H1 (cell line): Measurements from ENCODE around the gene GAS2L1. TPM values are rescaled to one million over a fixed set of nuclear protein-coding genes. Genes with fewer than 3 reads are reported as not detected.
A peak's percentile ranks its signal among the peaks of the same experiment; 100 is the strongest.

Source experiments
- CTCF ChIA-PET: fragments of 300-600 bp; sonication (Branson Sonifier 250); formaldehyde crosslinking; loops from one replicate; lab custom pipeline; 2021; ENCODE audit not compliant: partially characterized antibody; lab: Charles Lee
- POLR2A ChIA-PET: fragments of 300-600 bp; sonication (Branson Sonifier 250); formaldehyde crosslinking; loops from one replicate; lab custom pipeline; 2021; ENCODE audit warnings: inconsistent platforms; ENCODE audit not compliant: partially characterized antibody; lab: Charles Lee
- DNase-seq, 2 experiments: peaks; one replicate each; pipeline versions ENCODE4 v3.0.0 to v3.0.0-alpha.2; 2010 to 2022; ENCODE audit warnings: low spot score in 2 of 2, low read depth in 1 of 2, mixed read lengths in 1 of 2
- FAIRE-seq: peaks from 2 replicates; lab custom pipeline; 2011; peaks lifted over from hg19 to GRCh38; lab: Jason Lieb, UNC
- H2AFZ ChIP-seq: 2 replicates; pipeline ENCODE4 v1.8.1; 2012; ENCODE audit warnings: low read length, inconsistent platforms
- H2AK5ac ChIP-seq: 2 replicates; pipeline ENCODE4 v1.6.1; 2013; ENCODE audit warnings: low read depth, low read length
- H2BK120ac ChIP-seq: replicated peaks from 2 replicates; pipeline ENCODE3; 2013; ENCODE audit warnings: low read depth, low read length, inconsistent platforms
- H2BK12ac ChIP-seq: 2 replicates; pipeline ENCODE4 v1.6.1; 2013; ENCODE audit warnings: low read depth, low read length
- H2BK15ac ChIP-seq: 2 replicates; pipeline ENCODE4 v1.6.1; 2013; ENCODE audit warnings: low read length
- H2BK20ac ChIP-seq: 2 replicates; pipeline ENCODE4 v1.6.1; 2013; ENCODE audit warnings: low read length
- H2BK5ac ChIP-seq: 2 replicates; pipeline ENCODE4 v1.6.1; 2013; ENCODE audit warnings: low read depth, low read length
- H3K14ac ChIP-seq: 2 replicates; pipeline ENCODE4 v1.6.1; 2013; ENCODE audit warnings: inconsistent platforms; ENCODE audit not compliant: insufficient read length
- H3K18ac ChIP-seq: 2 replicates; pipeline ENCODE4 v1.6.1; 2013; ENCODE audit warnings: low read length; ENCODE audit errors: extremely low read depth
- H3K23ac ChIP-seq: 2 replicates; pipeline ENCODE4 v1.6.1; 2013; ENCODE audit warnings: inconsistent platforms; ENCODE audit not compliant: insufficient read length
- H3K23me2 ChIP-seq: 2 replicates; pipeline ENCODE4 v1.6.1; 2013; ENCODE audit warnings: low read depth, low read length
- H3K27ac ChIP-seq: 2 replicates; pipeline ENCODE4 v1.6.1; 2011; ENCODE audit warnings: low read depth, low read length, inconsistent platforms
- H3K27me3 ChIP-seq, 4 experiments: replicated peaks in 1 of 4; 1 replicate in 1 of 4; 2 replicates in 3 of 4; pipeline versions ENCODE4 v1.6.1 to v1.8.1; 2011 to 2013; ENCODE audit warnings: low read length in 3 of 4, mild to moderate bottlenecking in 3 of 4, inconsistent platforms in 2 of 4, mixed read lengths in 2 of 4, moderate library complexity in 1 of 4; ENCODE audit not compliant: control insufficient read depth in 3 of 4, insufficient read depth in 3 of 4; ENCODE audit errors: extremely low read depth in 1 of 4
- H3K36me3 ChIP-seq, 4 experiments: 2 replicates each; pipeline versions ENCODE4 v1.6.1 to v1.8.1; 2011 to 2013; ENCODE audit warnings: mild to moderate bottlenecking in 4 of 4, low read length in 3 of 4, moderate library complexity in 2 of 4, control low read depth in 1 of 4, inconsistent platforms in 1 of 4; ENCODE audit not compliant: insufficient read depth in 4 of 4, control insufficient read depth in 2 of 4
- H3K4ac ChIP-seq: replicated peaks from 2 replicates; pipeline ENCODE3; 2013; ENCODE audit warnings: low read length, low read depth, mixed read lengths, inconsistent platforms; ENCODE audit not compliant: insufficient read length
- H3K4me1 ChIP-seq, 4 experiments: replicated peaks in 1 of 4; 1 replicate in 1 of 4; 2 replicates in 3 of 4; pipeline versions ENCODE4 v1.6.1 to v1.8.1; 2011 to 2013; ENCODE audit warnings: low read length in 3 of 4, inconsistent platforms in 2 of 4, mixed read lengths in 1 of 4; ENCODE audit not compliant: insufficient read depth in 4 of 4, control insufficient read depth in 3 of 4
- H3K4me2 ChIP-seq, 2 experiments: 2 replicates each; pipeline versions ENCODE4 v1.6.1 to v1.8.1; 2011 to 2013; ENCODE audit warnings: low read depth in 2 of 2, low read length in 2 of 2, control low read depth in 1 of 2, inconsistent platforms in 1 of 2, mild to moderate bottlenecking in 1 of 2; ENCODE audit not compliant: insufficient read depth in 1 of 2
- H3K4me3 ChIP-seq, 4 experiments: fragments of 200-600, 300-600 bp in 1 of 4; sonication (generic), shearing (Covaris generic), sonication (Bioruptor Twin) in 1 of 4; 2 replicates each; pipeline versions ENCODE4 v1.5.1 to v1.8.1; 2011 to 2016; ENCODE audit warnings: low read length in 4 of 4, low read depth in 3 of 4, control low read depth in 2 of 4, inconsistent platforms in 2 of 4, mild to moderate bottlenecking in 2 of 4, mixed read lengths in 1 of 4, moderate library complexity in 1 of 4; ENCODE audit not compliant: insufficient read depth in 2 of 4; ENCODE audit errors: extremely low read depth in 1 of 4
- H3K56ac ChIP-seq: replicated peaks from 2 replicates; pipeline ENCODE3; 2013; ENCODE audit warnings: low read depth, mild to moderate bottlenecking, mixed read lengths, low read length, inconsistent platforms; ENCODE audit not compliant: insufficient read length
- H3K79me1 ChIP-seq: 2 replicates; pipeline ENCODE4 v1.6.1; 2013; ENCODE audit warnings: low read depth, low read length, control low read depth
- H3K79me2 ChIP-seq, 2 experiments: 2 replicates each; pipeline versions ENCODE4 v1.6.1 to v1.8.1; 2012 to 2013; ENCODE audit warnings: low read length in 2 of 2, mild to moderate bottlenecking in 2 of 2, inconsistent platforms in 1 of 2; ENCODE audit not compliant: insufficient read depth in 2 of 2, control insufficient read depth in 1 of 2
- H3K9ac ChIP-seq, 4 experiments: replicated peaks in 1 of 4; 1 replicate in 1 of 4; 2 replicates in 3 of 4; pipeline versions ENCODE4 v1.6.1 to v1.8.1; 2011 to 2013; ENCODE audit warnings: low read depth in 3 of 4, low read length in 3 of 4, control low read depth in 2 of 4, mild to moderate bottlenecking in 2 of 4, moderate library complexity in 2 of 4, inconsistent platforms in 1 of 4; ENCODE audit errors: extremely low read depth in 1 of 4
- H3K9me3 ChIP-seq, 2 experiments: 2 replicates each; pipeline versions ENCODE4 v1.6.1 to v1.8.1; 2012 to 2013; ENCODE audit warnings: mild to moderate bottlenecking in 2 of 2, moderate library complexity in 2 of 2, control low read depth in 1 of 2, inconsistent platforms in 1 of 2, low read depth in 1 of 2, low read length in 1 of 2, mixed read lengths in 1 of 2; ENCODE audit not compliant: insufficient read depth in 2 of 2
- H4K20me1 ChIP-seq, 2 experiments: replicated peaks in 1 of 2; 2 replicates each; pipeline versions ENCODE3 to v1.8.1; 2011 to 2013; ENCODE audit warnings: inconsistent platforms in 2 of 2, low read length in 2 of 2, mild to moderate bottlenecking in 1 of 2; ENCODE audit not compliant: insufficient read depth in 2 of 2, control insufficient read depth in 1 of 2
- H4K5ac ChIP-seq: 2 replicates; pipeline ENCODE4 v1.6.1; 2013; ENCODE audit warnings: low read length, low read depth, mixed read lengths, inconsistent platforms; ENCODE audit not compliant: insufficient read length
- H4K8ac ChIP-seq: 2 replicates; pipeline ENCODE4 v1.8.0; 2013; ENCODE audit warnings: mild to moderate bottlenecking, moderate library complexity, low read length, inconsistent platforms; ENCODE audit not compliant: insufficient read depth; ENCODE audit errors: extremely low read depth
- H4K91ac ChIP-seq: replicated peaks from 2 replicates; pipeline ENCODE3; 2013; ENCODE audit warnings: low read length, mixed read lengths, inconsistent platforms; ENCODE audit not compliant: insufficient read length
- JUN ChIP-seq: IDR thresholded peaks from 2 replicates; pipeline ENCODE4 v1.6.1; 2011; ENCODE audit warnings: low read depth, mild to moderate bottlenecking, improper control_type of control experiment, low read length
- KDM1A ChIP-seq: fragments of 200-600, 300-600 bp; sonication (generic); IDR thresholded peaks from 2 replicates; pipeline ENCODE4 v1.7.1; 2016; ENCODE audit warnings: mild to moderate bottlenecking, low read length, borderline replicate concordance
- POLR2A ChIP-seq, 2 experiments: IDR thresholded peaks; 1 replicate in 1 of 2; 2 replicates in 1 of 2; pipeline ENCODE4 v1.6.1; 2011; ENCODE audit warnings: low read depth in 2 of 2, low read length in 2 of 2, mild to moderate bottlenecking in 2 of 2; ENCODE audit errors: control extremely low read depth in 1 of 2
- RAD21 ChIP-seq, 2 experiments: IDR thresholded peaks in 1 of 2; conservative IDR thresholded peaks in 1 of 2; 2 replicates each; pipeline ENCODE4 v1.6.1; 2011; ENCODE audit warnings: low read depth in 2 of 2, low read length in 2 of 2, improper control_type of control experiment in 1 of 2, inconsistent platforms in 1 of 2, mild to moderate bottlenecking in 1 of 2, moderate library complexity in 1 of 2
- RBBP5 ChIP-seq: IDR thresholded peaks from 2 replicates; pipeline ENCODE4 v1.7.1; 2012; ENCODE audit warnings: low read depth, mild to moderate bottlenecking, inconsistent platforms, low read length, moderate library complexity, borderline replicate concordance
- WGBS, 2 experiments: shearing (Covaris generic) in 1 of 2; methylation state at CpG; one replicate each; pipeline versions ENCODE4 v1.1.6 to v1.1.7; 2013 to 2015; ENCODE audit warnings: low lambda C conversion rate in 2 of 2, mixed read lengths in 2 of 2, inconsistent platforms in 1 of 2, low coverage in 1 of 2, missing lambda C conversion rate in 1 of 2; ENCODE audit not compliant: insufficient replicate concordance in 2 of 2, insufficient coverage in 1 of 2, insufficient read length in 1 of 2; ENCODE audit errors: extremely low coverage in 1 of 2, missing lambda C conversion rate in 1 of 2; 5-methylcytosine and 5-hydroxymethylcytosine counted together
- polyA plus RNA-seq, 7 experiments: library from polyadenylated mRNA; depleted of rRNA in 3 of 7; stranded (reverse) in 5 of 7; unstranded in 2 of 7; fragments of >200 nt in 5 of 7; fragments of 200-250 nt in 2 of 7; gene quantifications; 1 replicate in 5 of 7; 2 replicates in 1 of 7; 4 replicates in 1 of 7; pipeline versions ENCODE4 v1.2.1 to v1.2.3, GENCODE V29; 2011 to 2013; ENCODE audit warnings: missing spikeins in 2 of 7, mixed read lengths in 2 of 7
- total RNA-seq: library from RNA; stranded (reverse); fragmentation: NEBNext Ultra II Directional; extraction: Animal tissue kit (Norgen Biotek cat#: 25700); gene quantifications from 2 replicates; pipeline ENCODE4 v1.2.1, GENCODE V29; 2021
- TF ChIP-seq, protein P1 (sequence below), 3 experiments: IDR thresholded peaks; 1 replicate in 2 of 3; 2 replicates in 1 of 3; pipeline versions ENCODE4 v1.5.1 to v1.6.1; 2011; ENCODE audit warnings: low read length in 3 of 3, mild to moderate bottlenecking in 3 of 3, inconsistent platforms in 2 of 3, low read depth in 1 of 3, moderate library complexity in 1 of 3; ENCODE audit not compliant: insufficient read depth in 1 of 3; ENCODE audit errors: control extremely low read depth in 1 of 3

The GAS2L1 gene
- total and polyA plus RNA-seq, 2 of the 8 experiments (the other 6 are each of a cell fraction or from before 2014, with no cell fraction given): 3.6 to 10.1 TPM

DNA sequence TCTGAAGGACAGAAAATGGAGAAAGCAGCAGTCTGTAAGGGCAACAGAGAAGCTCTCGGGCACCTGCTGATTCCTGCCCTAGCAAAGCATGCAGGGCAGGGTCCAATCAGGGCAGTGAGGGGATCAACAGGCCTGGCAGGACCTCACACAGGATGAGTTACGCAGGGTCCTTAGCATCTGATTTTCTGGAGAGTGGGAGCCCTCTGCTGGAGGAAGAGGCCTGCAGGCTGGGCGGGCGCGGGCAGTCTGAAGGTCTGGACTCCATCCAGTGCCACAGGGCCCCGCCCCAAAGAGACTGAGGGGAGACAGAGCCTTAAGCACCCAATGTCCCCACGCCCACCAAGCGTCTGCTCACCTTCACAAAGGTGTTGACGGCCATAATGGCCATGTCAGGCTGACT is 53.0 kb downstream of the GAS2L1 start:
- H2BK12ac ChIP-seq: no peak overlapping the region
- H3K79me1 ChIP-seq: no peaks in the 10 kb centered on the region; the same call in 1 of the 2 replicates
- H2BK15ac ChIP-seq: no peak overlapping the region
- 87% methylated on average over 9 of the region's 9 CpGs; no CpG with 5 or more reads in 1 of the 2 experiments for WGBS, 2 experiments
- H3K14ac ChIP-seq: no peak overlapping the region
- no peak for TF ChIP-seq KDM1A
- TF ChIP-seq RAD21 (IDR thresholded peaks at IDR 0.05 in 1 of 2, conservative IDR thresholded peaks at IDR 0.05 in 1 of 2; ENCODE audit: low read depth in 2 of 2, low read length in 2 of 2): peak; percentile 51 to 65
- TF ChIP-seq RBBP5: no peak
- TF ChIP-seq, protein P1, sequence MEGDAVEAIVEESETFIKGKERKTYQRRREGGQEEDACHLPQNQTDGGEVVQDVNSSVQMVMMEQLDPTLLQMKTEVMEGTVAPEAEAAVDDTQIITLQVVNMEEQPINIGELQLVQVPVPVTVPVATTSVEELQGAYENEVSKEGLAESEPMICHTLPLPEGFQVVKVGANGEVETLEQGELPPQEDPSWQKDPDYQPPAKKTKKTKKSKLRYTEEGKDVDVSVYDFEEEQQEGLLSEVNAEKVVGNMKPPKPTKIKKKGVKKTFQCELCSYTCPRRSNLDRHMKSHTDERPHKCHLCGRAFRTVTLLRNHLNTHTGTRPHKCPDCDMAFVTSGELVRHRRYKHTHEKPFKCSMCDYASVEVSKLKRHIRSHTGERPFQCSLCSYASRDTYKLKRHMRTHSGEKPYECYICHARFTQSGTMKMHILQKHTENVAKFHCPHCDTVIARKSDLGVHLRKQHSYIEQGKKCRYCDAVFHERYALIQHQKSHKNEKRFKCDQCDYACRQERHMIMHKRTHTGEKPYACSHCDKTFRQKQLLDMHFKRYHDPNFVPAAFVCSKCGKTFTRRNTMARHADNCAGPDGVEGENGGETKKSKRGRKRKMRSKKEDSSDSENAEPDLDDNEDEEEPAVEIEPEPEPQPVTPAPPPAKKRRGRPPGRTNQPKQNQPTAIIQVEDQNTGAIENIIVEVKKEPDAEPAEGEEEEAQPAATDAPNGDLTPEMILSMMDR (IDR thresholded peaks at IDR 0.05; ENCODE audit: control extremely low read depth in 1 of 3, insufficient read depth in 1 of 3, low read depth in 1 of 3, low read length in 3 of 3): peak; percentile 58 to 75 (median 61)
- no peak for TF ChIP-seq JUN
- no peak for TF ChIP-seq POLR2A (IDR thresholded peaks at IDR 0.05; ENCODE audit: control extremely low read depth in 1 of 2, low read depth in 2 of 2, low read length in 2 of 2)
- H3K23me2 ChIP-seq: no peaks in the 10 kb centered on the region
- no peak overlapping the region for H2BK120ac ChIP-seq
- FAIRE-seq: no peak
- CTCF ChIA-PET: interaction anchor here (0.6 to 2.1 kb wide), 17 partner anchors 8 to 1665 kb away, joined by 3 to 8 read pairs (median 5); partner anchors contain the start of gene GAS2L1
- H3K23ac ChIP-seq: no peak overlapping the region
- H3K4me3 ChIP-seq: no peak overlapping the region
- H3K4me2 ChIP-seq: no peak overlapping the region
- no peaks in the 10 kb centered on the region for H3K79me2 ChIP-seq
- H3K4me1 ChIP-seq: no peaks in the 10 kb centered on the region
- no peak overlapping the region for H3K18ac ChIP-seq
- no peak overlapping the region for H4K8ac ChIP-seq
- no peak overlapping the region for H2BK5ac ChIP-seq
- no peak overlapping the region for H2AK5ac ChIP-seq
- H3K9ac ChIP-seq: no peak overlapping the region
- H3K27me3 ChIP-seq: no peaks in the 10 kb centered on the region
- no peak overlapping the region for H3K56ac ChIP-seq
- no peak overlapping the region for H4K5ac ChIP-seq
- peaks cover 10 to 19% (median 14%) of the 10 kb centered on the region in 4 experiments; a peak in 7 of 8 replicates for H3K36me3 ChIP-seq
- no peak overlapping the region for H2AFZ ChIP-seq
- POLR2A ChIA-PET: interaction anchor here (1.0 to 1.5 kb wide), 2 partner anchors 10 to 12 kb away, joined by 3 read pairs; no protein-coding TSS in a partner anchor
- no peak overlapping the region for H4K91ac ChIP-seq
- no peak overlapping the region for H3K4ac ChIP-seq
- H3K27ac ChIP-seq: no peak overlapping the region
- H3K9me3 ChIP-seq: no peaks in the 10 kb centered on the region
- H4K20me1 ChIP-seq: peaks cover 0 to 4% of the 10 kb centered on the region in 2 experiments
- peak in 1 of 2 experiments; percentile 73 for DNase-seq
- H2BK20ac ChIP-seq: no peak overlapping the region
